ENCODE data around the gene UACA. TPM values are rescaled to one million over a fixed set of nuclear protein-coding genes. Genes with fewer than 3 reads are reported as not detected.
"Not testable (repeated sequence)": the region's sequence is repeated elsewhere in the genome, so short reads cannot be mapped to it uniquely, and the experiment has no call there.

Gene UACA
- 100 to 1,000 TPM in 1 of 4 donors, 10 to 100 TPM in 3; 63.9 to 119 (median 92.4) TPM for total RNA-seq

GRCh38 chr15:70763120-70763949, at the start of gene UACA:
TSS of gene UACA (minus strand) at chr15:70763558. CDS start at chr15:70763407, 151 bp downstream.
- Histone ChIP-seq H3K27ac (peak within 1 kb of the TSS; percentile 91 to 97 (median 95)), H3K9me3 (no peaks in the 10 kb centered on the region), H3K4me3 (replicated peaks in 1 of 3) (peak within 1 kb of the TSS; percentile 76 to 91 (median 78)), H3K36me3 (no peaks in the 10 kb centered on the region), H3K4me1 (peaks cover 27 to 45% of the 10 kb centered on the region in 2 donors), H3K27me3 (no peaks in the 10 kb centered on the region)
- intact Hi-C loops (cut with DNase I), result no loop called here
- peak; percentile 97 to 99 for TF ChIP-seq POLR2A (IDR thresholded peaks at IDR 0.05)
- peak in 1 of 6 experiments; percentile 4 for TF ChIP-seq CTCF (IDR thresholded peaks at IDR 0.05)
- 0% methylated on average over 18 to 38 of the region's 79 CpGs for WGBS, 2 donors
- DNase-seq, result peak; percentile 98

- Histone ChIP-seq H3K36me3 (no peaks in the 10 kb centered on the region), H3K9me3 (no peaks in the 10 kb centered on the region), H3K4me1 (peaks cover 6 to 21% of the 10 kb centered on the region in 2 donors), H3K4me3 (replicated peaks in 1 of 3) (no peak overlapping the region), H3K27me3 (no peaks in the 10 kb centered on the region), H3K27ac (no peak overlapping the region)
- no peak for DNase-seq
- 90 to 96% methylated on average over 4 of the region's 4 CpGs for WGBS, 2 donors
- intact Hi-C loops (cut with DNase I), result loop anchor here (5.0 kb wide), 1 partner anchor 131 kb away; no protein-coding TSS in a partner anchor
- no peak for TF ChIP-seq CTCF (IDR thresholded peaks at IDR 0.05)
- TF ChIP-seq POLR2A (IDR thresholded peaks at IDR 0.05), result no peak
These were observed 49.5 kb upstream of the UACA start for GRCh38 chr15:70812827-70813364.

- H3K4me1 ChIP-seq, result peaks cover 19 to 34% of the 10 kb centered on the region in 2 donors
- no peak for TF ChIP-seq POLR2A (IDR thresholded peaks at IDR 0.05)
- no peak for TF ChIP-seq CTCF (IDR thresholded peaks at IDR 0.05)
- no peaks in the 10 kb centered on the region for H3K27me3 ChIP-seq
- no peaks in the 10 kb centered on the region for H3K9me3 ChIP-seq
- intact Hi-C loops (cut with DNase I), result loop anchor here (5.0 kb wide), 1 partner anchor 129 kb away; no protein-coding TSS in a partner anchor
- no peaks in the 10 kb centered on the region for H3K36me3 ChIP-seq
- no peak overlapping the region for H3K4me3 ChIP-seq (replicated peaks in 1 of 3)
- H3K27ac ChIP-seq, result no peak overlapping the region
- 73 to 83% methylated on average over 4 to 8 of the region's 9 CpGs for WGBS, 2 donors
- DNase-seq, result no peak
These were observed 47.7 kb upstream of the UACA start for GRCh38 chr15:70810916-70811578.

- 26 to 36% methylated on average over 9 of the region's 9 CpGs for WGBS, 2 donors
- Histone ChIP-seq H3K9me3 (no peaks in the 10 kb centered on the region), H3K27ac (peak overlapping the region; percentile 88 to 94 (median 94)), H3K27me3 (no peaks in the 10 kb centered on the region), H3K36me3 (no peaks in the 10 kb centered on the region), H3K4me3 (replicated peaks in 1 of 3) (no peak overlapping the region), H3K4me1 (peaks cover 19 to 33% of the 10 kb centered on the region in 2 donors)
- DNase-seq, result peak; percentile 88 to 91
- TF ChIP-seq CTCF (IDR thresholded peaks at IDR 0.05), result no peak
- no peak for TF ChIP-seq POLR2A (IDR thresholded peaks at IDR 0.05)
- intact Hi-C loops (cut with DNase I), result no loop called here
These were observed 43.8 kb upstream of the UACA start for GRCh38 chr15:70806992-70807712.

GRCh38 chr15:70804388-70804787, 41.0 kb upstream of the UACA start:
- intact Hi-C loops (cut with DNase I), result not testable (repeated sequence)

More at GRCh38 chr15:70804388-70804787, 41.0 kb upstream of the UACA start:
- H3K27ac ChIP-seq; H3K36me3 ChIP-seq; H3K27me3 ChIP-seq; H3K9me3 ChIP-seq; DNase-seq; H3K4me3 ChIP-seq (replicated peaks in 1 of 3): not testable (repeated sequence)
- WGBS, 2 donors, result 88 to 97% methylated on average over 5 to 9 of the region's 9 CpGs
- H3K4me1 ChIP-seq, result peaks cover 38 to 43% of the 10 kb centered on the region in 2 donors

All from thyroid gland (tissue), 4 donors.